PC-9 (cell line): ENCODE results near the gene ZFPL1.

ENCODE experiments used
- CTCF ChIP-seq: fragments of 200-600 bp; sonication (generic); conservative IDR thresholded peaks from 2 replicates; pipeline ENCODE4 v1.6.1; 2017; ENCODE audit warnings: mixed run types, antibody characterized with exemption, mild to moderate bottlenecking, moderate library complexity
- EZH2 ChIP-seq: fragments of 200-600 bp; sonication (generic); IDR thresholded peaks from 2 replicates; pipeline ENCODE4 v1.8.0; 2017; ENCODE audit warnings: antibody characterized with exemption, low read depth

- no peak for TF ChIP-seq EZH2
- TF ChIP-seq CTCF: no peak
These were observed 12.2 kb downstream of the ZFPL1 start, which contains the start of gene VPS51 for GRCh38 chr11:65095974-65096806.
